HG03565 (cell line): Measurements from ENCODE around the gene AKT3.
"Not testable (repeated sequence)": the region's sequence is repeated elsewhere in the genome, so short reads cannot be mapped to it uniquely, and the experiment has no call there.

Experiments
- ATAC-seq: cut with Tn5 transposase; IDR thresholded peaks from one replicate; pipeline ENCODE4 v1.9.1; 2021; ENCODE audit warnings: mild to moderate bottlenecking, moderate library complexity; ENCODE audit not compliant: unreplicated experiment

The AKT3 gene

DNA sequence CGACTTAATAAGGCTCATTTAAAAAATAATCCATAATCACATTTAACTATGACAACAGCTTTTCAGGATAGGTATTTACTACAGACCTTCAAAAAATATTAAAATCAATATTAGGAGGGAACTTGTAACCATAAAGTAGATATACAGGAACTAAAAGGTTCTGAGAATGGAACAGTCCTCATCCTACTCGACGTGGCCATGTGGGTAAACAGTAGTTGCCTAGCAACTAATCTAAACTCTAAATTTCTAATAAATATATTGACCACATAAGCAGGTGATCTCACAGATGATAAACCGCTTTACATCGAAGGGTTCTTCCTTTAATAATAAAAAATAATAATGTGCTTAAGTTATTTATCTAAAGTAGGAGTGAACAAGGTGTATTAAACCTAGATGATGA, 7.9 kb downstream of the AKT3 start:
- no peak for ATAC-seq

DNA sequence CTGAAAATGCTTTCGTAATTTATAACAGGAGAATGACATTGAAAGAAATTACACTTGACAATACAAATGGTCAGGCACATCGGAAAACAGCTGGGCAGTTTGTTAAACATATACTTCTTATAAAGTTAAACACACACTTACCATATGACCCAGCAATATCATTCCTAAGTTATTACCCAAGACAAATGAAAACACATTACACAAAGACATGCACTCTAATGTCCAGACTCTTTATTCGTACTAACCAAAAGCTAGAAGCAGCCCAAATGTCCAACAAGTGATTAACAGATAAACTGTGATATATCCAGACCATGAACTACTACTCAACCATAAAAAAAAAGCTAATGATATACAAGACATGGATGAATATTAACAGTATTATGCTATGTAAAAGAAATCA, 8.5 kb downstream of the AKT3 start:
- ATAC-seq: no peak

DNA sequence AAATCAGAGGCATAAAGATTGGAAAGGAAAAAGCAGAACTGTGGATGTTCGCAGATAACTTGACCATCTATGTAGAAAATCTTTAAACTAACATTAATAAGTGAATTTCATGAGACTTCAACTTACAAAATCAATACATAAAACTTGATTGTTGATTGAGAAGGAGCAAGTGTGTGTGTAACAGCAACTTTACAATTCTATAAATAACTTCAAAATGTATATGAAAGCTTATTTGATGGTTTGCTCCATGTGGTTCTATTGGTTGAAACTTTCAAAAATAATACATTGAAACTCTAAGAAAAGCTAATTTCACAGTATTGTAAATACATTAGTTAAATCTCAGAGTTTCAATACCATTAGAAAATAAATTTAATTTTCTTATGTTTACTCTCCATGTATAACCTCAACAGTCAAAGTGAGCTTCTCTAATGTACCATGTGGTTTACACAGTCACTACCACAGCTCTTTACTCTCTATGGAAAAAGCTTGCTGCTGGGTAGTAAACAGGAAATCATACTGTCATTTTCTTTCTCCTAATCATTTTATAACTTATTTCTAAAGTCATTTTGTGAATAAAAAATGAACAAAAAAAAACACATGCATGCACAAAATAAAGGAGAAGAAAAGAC, 12.0 kb downstream of the AKT3 start:
- ATAC-seq: peak; percentile 92

DNA sequence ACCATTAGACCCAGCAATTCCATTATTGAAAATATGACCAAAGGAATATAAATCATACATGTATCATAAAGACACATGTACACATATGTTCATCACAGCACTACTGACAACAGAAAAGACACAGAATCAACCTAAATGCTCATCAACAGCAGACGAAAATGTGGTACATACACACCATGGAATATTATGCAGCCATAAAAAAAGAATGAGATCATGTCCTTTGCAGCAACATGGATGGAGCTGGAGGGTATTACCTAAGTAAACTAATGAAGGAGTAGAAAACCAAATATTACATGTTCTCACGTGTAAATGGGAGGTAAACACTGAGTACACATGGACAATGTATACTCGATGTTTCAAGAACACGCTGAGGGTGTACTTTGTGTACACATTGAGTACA, 15.9 kb downstream of the AKT3 start:
- ATAC-seq: no peak

DNA sequence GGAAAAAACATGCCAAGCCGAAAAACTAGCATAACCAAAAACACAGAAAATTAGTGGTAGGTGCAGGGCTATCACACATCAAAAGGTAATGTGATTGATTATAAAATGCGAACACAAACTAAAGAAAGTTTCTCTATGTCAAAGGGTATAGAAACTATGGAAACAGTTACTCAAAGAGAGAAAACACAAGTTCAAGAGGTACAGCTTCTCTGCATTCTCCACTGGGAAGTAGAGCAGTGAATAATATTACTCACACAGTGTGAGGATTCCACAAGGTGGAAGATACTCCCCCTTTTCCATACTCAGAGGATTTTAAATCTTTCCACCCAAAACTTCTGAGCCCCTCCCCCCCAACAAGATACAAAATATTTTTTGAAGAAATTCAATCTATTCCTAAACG, 18.6 kb downstream of the AKT3 start:
- ATAC-seq: no peak

DNA sequence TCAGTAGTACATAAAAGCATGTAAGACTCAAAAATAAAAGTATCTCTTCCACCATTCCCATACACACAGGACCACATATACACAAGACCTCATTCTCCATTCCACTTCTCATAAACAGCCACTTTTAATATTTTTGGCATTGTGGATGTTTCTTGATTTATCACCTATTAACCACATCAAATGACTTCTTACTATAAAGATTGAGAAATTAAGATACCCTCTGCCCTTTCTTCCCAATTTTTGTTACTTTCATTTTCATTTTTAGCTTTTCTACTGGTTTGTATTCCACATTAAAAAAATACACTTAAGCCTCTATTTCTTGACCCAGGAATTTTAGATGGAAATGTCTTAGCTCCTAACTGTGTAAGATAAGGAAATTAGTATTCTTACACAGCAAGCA, 22.8 kb downstream of the AKT3 start:
- ATAC-seq: no peak

DNA sequence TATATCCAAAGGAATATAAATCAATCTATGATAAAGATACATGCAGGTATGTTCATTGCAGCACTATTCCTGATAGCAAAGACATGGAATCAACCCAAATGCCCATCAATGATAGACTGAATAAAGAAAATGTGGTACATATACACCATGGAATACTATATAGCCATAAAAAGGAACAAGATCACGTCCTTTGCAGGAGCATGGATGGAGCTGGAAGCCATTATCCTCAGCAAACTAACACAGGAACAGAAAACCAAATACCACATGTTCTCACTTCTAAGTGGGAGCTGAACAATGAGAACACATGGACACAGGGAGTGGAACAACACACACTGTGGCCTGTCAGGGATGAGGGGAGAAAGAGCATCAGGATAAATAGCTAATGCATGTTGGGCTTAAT, 25.1 kb downstream of the AKT3 start:
- ATAC-seq: not testable (repeated sequence)

DNA sequence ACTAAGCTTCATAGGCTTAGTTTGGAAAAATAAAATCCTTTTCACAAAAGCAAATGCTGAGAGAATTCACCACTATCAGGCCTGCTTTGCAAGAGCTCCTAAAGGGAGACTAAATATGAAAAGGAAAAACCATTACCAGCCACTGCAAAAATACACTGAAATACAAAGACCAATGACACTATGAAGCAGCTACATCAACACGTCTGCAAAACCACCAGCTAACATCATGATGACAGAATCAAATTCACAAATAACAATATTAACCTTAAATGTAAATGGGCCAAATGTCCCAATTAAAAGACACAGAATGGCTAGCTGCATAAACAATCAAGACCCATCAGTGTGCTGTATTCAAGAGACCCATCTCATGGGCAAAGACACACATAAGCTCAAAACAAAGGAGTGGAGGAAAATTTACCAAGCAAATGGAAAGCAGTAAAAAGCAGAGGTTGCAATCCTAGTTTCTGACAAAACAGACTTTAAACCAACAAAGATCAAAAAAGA, 28.8 kb downstream of the AKT3 start:
- no peak for ATAC-seq

DNA sequence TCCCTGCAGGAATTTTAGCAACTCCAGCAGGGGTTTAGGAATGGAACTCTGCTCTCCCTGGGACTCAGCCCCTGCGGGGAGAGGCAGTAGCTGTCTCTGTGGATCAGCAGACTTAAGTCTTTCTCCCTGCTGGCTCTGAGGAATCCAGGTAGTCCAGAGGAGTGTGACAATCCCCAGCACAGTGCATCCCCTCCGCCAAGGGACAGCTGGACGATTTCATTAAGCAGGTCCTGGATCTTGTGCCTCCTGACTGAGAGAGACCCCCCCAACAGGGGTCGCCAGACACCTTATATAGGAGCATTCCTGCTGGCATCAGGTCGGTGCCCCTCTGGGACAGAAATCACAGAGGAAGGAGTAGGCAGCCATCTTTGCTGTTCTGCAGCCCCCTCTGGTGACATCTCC, 30.6 kb downstream of the AKT3 start:
- ATAC-seq: no peak

DNA sequence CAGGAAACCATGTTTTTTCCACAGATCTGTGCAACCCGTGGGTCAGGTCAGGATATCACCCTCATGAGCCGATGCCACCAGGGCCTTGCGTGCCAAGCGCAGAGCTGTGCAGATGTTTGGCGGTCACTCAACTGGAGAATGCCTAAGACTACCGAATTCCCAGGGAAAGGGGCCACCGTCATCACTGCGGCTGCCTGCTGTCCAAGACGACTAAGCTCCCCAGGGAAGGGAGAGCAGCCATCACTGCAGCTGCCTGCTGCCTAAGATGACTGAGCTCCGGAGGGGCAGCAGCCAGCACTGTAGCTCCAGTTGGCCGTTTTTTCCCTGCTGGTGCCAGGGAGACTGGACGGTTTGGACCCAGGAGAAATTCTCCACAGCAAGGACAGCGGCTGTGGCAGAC, 31.1 kb downstream of the AKT3 start:
- ATAC-seq: no peak

DNA sequence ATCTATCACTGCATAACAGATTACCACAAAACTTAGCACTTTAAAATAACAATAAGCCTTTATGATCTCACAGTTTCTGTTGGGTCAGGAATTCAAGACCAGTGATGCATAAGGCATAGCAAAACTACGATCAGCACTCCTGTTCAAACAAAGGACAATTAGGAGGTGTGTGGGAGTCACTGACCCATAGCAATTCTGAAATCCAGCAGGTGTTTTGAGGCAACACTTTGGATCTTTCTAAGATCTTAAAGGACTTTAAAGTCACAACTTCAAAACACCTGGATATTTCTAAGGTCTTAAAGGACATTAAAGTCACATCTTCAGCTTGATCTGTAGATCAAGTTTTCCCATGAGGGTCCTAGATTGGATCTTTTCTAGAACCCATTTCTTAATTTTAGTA, 35.3 kb downstream of the AKT3 start:
- no peak for ATAC-seq

DNA sequence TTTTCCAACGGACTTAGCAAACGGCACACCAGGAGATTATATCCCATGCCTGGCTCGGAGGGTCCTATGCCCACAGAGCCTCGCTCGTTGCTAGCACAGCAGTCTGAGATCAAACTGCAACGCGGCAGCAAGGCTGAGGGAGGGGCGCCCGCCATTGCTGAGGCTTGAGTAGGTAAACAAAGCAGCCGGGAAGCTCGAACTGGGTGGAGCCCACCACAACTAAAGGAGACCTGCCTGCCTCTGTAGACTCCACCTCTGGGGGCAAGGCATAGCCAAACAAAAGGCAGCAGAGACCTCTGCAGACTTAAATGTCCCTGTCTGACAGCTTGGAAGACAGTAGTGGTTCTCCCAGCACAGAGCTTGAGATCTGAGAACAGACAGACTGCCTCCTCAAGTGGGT, 42.7 kb downstream of the AKT3 start:
- ATAC-seq: not testable (repeated sequence)

DNA sequence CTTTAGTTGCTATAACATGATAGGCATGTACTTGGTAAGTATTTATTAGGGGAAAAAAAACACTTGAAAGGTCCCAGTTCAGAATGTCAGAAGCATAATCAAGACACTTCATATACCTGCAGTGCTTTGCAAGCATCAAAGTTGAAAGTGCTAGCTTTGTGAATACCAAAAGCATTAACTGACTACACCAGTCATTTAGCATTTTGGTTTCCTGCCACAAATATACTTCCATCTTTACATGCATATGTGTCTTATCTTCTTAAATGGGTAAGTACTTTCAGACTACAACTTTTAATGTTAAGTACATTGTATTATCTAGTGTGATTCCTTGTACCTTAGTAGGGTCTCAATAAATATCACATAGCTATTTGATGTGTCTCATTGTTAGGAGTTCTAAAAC, 43.7 kb downstream of the AKT3 start:
- no peak for ATAC-seq

DNA sequence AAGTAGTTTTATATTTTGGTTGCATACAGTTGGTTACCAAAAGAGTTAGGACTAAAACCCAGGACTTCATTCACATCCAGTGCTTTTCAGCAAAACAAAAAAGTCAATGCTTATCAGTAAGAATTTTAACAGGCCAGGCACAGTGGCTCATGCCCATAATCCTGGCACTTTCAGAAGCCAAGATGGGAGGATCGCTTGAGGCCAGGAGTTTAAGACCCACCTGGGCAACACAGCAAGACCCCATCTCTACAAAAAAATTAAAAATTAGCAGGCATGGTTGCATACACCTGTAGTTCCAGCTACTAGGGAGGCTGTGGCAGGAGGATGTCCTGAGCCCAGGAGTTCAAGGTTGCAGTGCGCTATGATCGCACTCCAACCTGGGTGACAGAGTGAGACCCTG, 47.3 kb downstream of the AKT3 start:
- ATAC-seq: no peak

DNA sequence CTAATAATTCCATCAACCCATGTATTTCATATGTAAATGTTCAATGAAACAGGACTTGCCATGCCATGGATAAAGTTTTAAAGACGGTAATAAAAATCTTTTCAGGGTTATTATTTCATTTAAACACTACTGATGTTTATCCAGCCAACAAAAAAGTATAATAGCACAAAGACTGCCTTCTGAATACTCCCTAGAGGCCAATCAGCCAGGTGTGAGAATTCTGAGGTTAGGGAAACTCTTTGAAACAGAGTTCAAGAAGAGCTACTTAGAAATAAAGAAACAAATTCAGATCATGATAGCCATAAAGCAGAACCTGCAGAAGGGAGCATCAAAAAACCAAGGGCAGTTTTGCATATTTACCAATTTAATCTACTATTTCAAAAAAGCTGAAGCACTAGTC, 48.7 kb downstream of the AKT3 start:
- ATAC-seq: no peak

DNA sequence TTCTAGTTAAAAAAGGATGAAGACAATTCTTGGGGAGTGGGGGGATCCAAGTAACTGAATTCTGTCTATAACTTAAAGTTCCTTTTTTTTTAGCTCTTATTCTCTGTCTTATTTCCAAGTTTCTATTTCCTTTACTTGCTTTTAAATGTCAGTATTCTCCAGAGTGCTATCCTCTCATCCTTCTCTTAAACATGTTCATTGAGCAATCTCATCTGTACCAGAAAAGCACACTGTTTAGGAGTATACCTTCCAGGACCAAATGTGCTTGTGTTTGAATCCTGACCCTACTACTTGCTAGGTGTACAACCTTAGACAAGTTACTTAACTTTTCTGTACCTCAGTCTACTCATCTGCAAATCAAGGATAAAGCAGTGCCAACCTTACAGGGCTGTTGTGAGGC, 50.1 kb downstream of the AKT3 start:
- no peak for ATAC-seq

DNA sequence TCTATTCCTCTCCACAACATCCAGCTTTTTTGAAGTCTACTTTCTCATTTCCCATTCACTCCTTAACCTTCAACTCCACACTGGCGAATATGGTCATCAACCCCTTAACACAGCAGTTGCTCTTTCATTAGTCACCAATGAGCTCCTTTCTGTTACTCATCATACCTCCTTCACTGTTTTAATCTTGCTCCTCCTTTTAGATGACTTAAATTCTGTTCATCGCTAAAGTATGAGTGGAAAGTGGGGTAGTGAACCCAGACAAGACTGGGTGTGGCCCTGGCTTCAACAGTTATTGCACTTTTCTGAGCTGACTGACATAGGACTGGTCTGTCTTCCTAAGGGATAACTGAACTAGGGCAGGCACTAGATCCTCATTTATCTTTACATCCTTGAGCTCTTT, 51.3 kb downstream of the AKT3 start:
- no peak for ATAC-seq

DNA sequence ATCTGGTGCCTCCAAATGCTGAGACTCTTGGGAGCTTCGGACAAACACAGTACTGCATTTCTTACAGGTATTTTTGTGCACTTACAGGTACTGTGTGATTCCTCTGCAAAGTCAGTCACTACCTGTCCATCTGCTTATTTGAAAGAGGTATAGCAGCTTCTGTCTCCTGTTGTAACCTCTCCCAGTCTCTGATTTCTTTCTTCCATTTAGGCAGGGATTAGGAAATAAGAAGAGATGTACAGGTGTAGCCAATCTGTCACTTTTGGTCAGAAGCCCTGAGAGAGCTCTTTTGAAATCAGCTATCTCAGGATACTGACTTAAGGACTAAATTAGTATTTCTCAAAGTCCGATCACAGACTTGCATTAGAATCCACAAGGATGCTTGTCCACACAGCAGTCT, 54.0 kb downstream of the AKT3 start:
- no peak for ATAC-seq

DNA sequence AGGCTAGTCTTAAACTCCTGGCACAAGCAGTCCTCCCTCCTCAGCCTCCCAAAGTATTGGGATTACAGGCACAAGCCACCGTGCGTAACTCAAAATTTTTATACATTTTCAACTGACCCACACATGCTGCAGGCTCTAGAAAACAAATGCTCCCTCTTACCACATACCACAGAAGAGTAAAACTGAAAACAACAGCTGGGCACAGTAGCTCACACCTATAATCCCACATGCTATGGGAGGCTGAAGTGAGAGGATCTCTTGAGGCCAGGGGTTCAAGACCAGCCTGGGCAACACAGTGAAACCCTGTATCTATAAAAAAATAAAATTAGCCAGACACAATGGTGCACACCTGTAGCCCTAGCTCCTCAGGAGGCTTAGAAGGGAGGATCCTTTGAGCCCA, 56.7 kb downstream of the AKT3 start:
- ATAC-seq: no peak

DNA sequence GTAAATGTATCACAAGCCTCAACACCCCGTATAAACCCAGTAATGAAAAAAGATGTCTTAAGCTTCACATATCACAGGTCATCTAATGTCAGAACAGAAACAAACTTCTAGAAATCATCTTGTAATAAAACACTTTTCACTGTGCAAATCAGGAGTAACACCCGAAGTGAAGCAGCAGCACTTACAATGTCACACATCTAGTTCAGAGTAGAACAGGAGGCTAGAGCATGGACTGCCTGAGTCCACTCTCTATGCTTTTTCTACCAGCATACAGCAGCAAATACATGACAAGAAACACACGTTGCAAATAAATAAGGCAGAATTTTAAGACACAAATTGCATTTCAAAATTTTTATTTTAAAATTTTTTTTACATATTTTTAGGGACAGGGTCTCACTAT, 57.2 kb downstream of the AKT3 start:
- no peak for ATAC-seq

DNA sequence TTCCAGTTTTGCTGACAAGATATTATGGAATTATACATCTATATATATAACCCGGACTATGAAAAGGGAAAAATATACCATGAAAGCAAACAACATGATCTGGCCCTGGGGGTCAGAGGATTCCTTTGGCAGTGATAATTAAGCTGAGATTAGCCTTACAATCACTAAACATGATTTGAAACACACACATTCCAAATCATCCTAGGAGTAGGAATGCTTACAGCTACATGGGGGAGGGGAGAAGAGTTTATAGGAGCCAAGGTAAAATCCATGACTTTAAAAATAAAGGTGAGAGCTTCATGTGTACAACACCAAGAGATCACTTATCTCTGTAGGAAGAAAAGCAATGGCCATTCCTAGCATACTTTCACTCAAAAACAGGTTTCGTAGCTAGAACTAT, 57.6 kb downstream of the AKT3 start:
- ATAC-seq: no peak

DNA sequence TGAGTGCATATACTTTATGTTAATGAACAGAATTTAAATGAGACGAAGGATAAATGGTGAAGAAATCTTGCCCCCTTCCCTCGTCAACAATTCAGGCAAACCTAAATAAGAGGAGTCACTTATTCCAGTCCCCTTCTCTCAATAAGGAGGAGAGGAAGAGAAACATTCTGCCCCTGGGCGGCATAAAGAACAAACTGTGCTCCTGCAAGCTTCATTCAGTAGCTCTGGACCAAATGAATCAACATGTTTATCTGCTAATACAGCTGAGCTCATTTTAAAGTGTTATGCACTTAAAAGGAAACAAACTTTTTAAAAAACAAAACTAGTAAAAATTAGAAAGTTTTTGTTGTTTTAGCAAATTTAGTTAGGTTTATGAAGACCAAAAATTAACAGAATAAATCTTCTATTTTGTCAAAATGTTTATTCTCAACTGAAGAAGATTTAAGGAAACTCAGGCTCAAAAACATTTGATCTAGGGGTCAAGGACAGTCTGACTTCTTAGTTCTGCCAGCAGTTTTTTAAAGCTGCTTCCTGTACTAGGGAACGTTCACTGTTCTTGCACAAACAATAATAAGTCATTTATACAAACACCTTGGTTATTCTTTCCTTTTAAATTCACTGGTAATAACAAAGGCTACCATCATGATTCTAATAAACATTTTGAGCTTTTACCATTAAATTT, 58.3 kb downstream of the AKT3 start:
- ATAC-seq: no peak

DNA sequence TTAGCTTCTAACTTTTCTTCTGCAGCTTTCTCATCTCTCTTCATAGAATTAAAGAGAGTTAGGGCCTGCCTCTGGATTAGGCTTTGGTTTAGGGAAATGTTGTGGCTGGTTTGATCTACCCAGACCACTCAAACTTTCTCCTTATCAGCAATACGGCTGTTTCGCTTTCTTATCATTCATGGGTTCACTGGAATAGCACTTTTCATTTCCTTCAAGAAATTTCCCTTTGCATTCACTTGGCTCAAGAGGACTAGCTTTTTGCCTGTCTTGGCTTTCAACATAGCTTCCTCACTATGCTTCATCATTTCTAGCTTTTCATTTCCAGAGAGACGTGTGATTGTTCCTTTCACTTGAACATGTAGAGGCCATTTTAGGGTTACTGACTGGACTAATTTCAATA, 59.6 kb downstream of the AKT3 start:
- ATAC-seq: no peak
